C4-2B (cell line): ENCODE data around the gene TPRA1.

Experiments
- ZFX ChIP-seq: fragments of 450-650 bp; IDR thresholded peaks from 2 replicates; pipeline ENCODE4 v1.6.1; 2017
- TF ChIP-seq, protein P1 (sequence below): fragments of 450-650 bp; conservative IDR thresholded peaks from 2 replicates; pipeline ENCODE4 v1.5.1; 2017; ENCODE audit warnings: mild to moderate bottlenecking

DNA sequence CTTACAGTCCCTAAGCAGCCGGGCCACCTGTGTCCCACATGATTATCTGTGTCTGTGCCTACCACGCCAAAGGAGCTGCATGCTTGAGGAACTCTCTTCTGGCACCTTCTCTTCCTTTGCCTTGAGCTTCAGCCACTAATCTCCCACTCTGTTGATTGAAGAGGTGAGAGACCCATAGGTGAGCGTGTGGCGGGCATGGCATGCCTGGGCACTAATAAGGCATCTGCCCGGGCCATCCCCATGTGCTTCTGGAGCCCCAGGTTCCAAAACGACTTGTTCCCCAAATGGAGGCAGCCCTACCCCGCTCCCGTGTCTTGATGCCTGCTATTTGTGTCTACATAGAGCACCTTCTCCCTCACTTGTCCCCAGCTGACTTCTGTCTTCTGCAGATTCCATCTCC, 20.7 kb upstream of the TPRA1 start:
- TF ChIP-seq, protein P1, sequence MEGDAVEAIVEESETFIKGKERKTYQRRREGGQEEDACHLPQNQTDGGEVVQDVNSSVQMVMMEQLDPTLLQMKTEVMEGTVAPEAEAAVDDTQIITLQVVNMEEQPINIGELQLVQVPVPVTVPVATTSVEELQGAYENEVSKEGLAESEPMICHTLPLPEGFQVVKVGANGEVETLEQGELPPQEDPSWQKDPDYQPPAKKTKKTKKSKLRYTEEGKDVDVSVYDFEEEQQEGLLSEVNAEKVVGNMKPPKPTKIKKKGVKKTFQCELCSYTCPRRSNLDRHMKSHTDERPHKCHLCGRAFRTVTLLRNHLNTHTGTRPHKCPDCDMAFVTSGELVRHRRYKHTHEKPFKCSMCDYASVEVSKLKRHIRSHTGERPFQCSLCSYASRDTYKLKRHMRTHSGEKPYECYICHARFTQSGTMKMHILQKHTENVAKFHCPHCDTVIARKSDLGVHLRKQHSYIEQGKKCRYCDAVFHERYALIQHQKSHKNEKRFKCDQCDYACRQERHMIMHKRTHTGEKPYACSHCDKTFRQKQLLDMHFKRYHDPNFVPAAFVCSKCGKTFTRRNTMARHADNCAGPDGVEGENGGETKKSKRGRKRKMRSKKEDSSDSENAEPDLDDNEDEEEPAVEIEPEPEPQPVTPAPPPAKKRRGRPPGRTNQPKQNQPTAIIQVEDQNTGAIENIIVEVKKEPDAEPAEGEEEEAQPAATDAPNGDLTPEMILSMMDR, result no peak
- TF ChIP-seq ZFX, result no peak
